HepG2 (cell line): ENCODE measurements around the gene BDNF. TPM values are rescaled to one million over a fixed set of nuclear protein-coding genes. Genes with fewer than 3 reads are reported as not detected.

ENCODE experiments used
- ATAC-seq: fragments of 200-7000 bp; cut with Tn5 transposase; 3 replicates; pipeline ENCODE4 v1.9.1; 2020; ENCODE audit warnings: mild to moderate bottlenecking, moderate library complexity
- BruUV-seq: library from RNA; stranded (reverse); fragments of 400-500 nt; replicated peaks from 2 replicates; lab custom pipeline; 2021; lab: Mats Ljungman, UMichigan
- CTCF ChIA-PET: fragments of 300-600 bp; formaldehyde crosslinking; extraction: SDS; loops from one replicate; lab custom pipeline; 2021; ENCODE audit warnings: low total read pairs, inconsistent platforms, low intra/inter-chr PET ratio; lab: Yijun Ruan, JAX
- POLR2A ChIA-PET: fragments of 350-600 bp; sonication (Branson Sonifier 250); formaldehyde crosslinking; loops from one replicate; lab custom pipeline; 2020; ENCODE audit warnings: antibody characterized with exemption, inconsistent platforms; lab: Yijun Ruan, JAX
- DNase-seq: peaks from one replicate; pipeline ENCODE4 v3.0.0-alpha.2; 2015; ENCODE audit warnings: low spot score
- FAIRE-seq: peaks from 3 replicates; lab custom pipeline; 2011; peaks lifted over from hg19 to GRCh38; lab: Jason Lieb, UNC
- H2AFZ ChIP-seq: one replicate; pipeline ENCODE4 v1.6.1; 2011; ENCODE audit warnings: low read length, inconsistent platforms
- H3K27ac ChIP-seq: fragments of 300-600 bp; 3 replicates; pipeline ENCODE4 v1.8.0; 2011; ENCODE audit warnings: mixed run types, mild to moderate bottlenecking, mixed read lengths, low read length, inconsistent platforms; ENCODE audit not compliant: insufficient read depth; ENCODE audit errors: extremely low read length
- H3K27me3 ChIP-seq, 2 experiments: fragments of 200-600 bp in 1 of 2; 2 replicates in 1 of 2; 3 replicates in 1 of 2; pipeline versions ENCODE4 v1.6.0 to v1.8.0; 2011; ENCODE audit warnings: low read length in 2 of 2, mild to moderate bottlenecking in 2 of 2, moderate library complexity in 2 of 2, inconsistent platforms in 1 of 2; ENCODE audit not compliant: insufficient read depth in 2 of 2, control insufficient read depth in 1 of 2
- H3K36me3 ChIP-seq, 2 experiments: fragments of 200-600 bp in 1 of 2; replicated peaks in 1 of 2; 2 replicates in 1 of 2; 3 replicates in 1 of 2; pipeline versions ENCODE4 v1.5.1 to v1.8.0; 2011; ENCODE audit warnings: low read length in 2 of 2, inconsistent platforms in 1 of 2; ENCODE audit not compliant: insufficient read depth in 2 of 2, control insufficient read depth in 1 of 2
- H3K4me1 ChIP-seq: 2 replicates; pipeline ENCODE4 v1.5.1; 2012; ENCODE audit warnings: low read length, inconsistent platforms; ENCODE audit not compliant: insufficient read depth
- H3K4me2 ChIP-seq: 2 replicates; pipeline ENCODE4 v1.6.0; 2011; ENCODE audit warnings: low read depth, low read length, inconsistent platforms
- H3K4me3 ChIP-seq, 3 experiments: fragments of 200-600 bp in 1 of 3; sonication (generic), shearing (Covaris generic) in 1 of 3; replicated peaks in 1 of 3; 2 replicates each; pipeline ENCODE4 v1.5.1; 2011 to 2016; ENCODE audit warnings: low read length in 3 of 3, inconsistent platforms in 2 of 3, low read depth in 2 of 3, mild to moderate bottlenecking in 2 of 3, control low read depth in 1 of 3, mixed read lengths in 1 of 3; ENCODE audit not compliant: insufficient read depth in 1 of 3
- H3K79me2 ChIP-seq: one replicate; pipeline ENCODE4 v1.6.1; 2011; ENCODE audit warnings: low read length, inconsistent platforms; ENCODE audit not compliant: insufficient read depth
- H3K9ac ChIP-seq: 2 replicates; pipeline ENCODE4 v1.6.0; 2011; ENCODE audit warnings: mild to moderate bottlenecking, low read depth, low read length, inconsistent platforms; ENCODE audit not compliant: insufficient read depth
- H3K9me3 ChIP-seq: 2 replicates; pipeline ENCODE4 v1.5.1; 2012; ENCODE audit warnings: mild to moderate bottlenecking, low read length
- H4K20me1 ChIP-seq: 2 replicates; pipeline ENCODE4 v1.6.0; 2011; ENCODE audit warnings: inconsistent platforms, mild to moderate bottlenecking, low read length, moderate library complexity; ENCODE audit not compliant: insufficient read depth
- ADNP ChIP-seq: sonication (generic); formaldehyde crosslinking; IDR thresholded peaks from 2 replicates; pipeline ENCODE4 v1.4.0; 2020; ENCODE audit warnings: missing genetic modification reagents
- ATF7-NPFF ChIP-seq: sonication (generic); formaldehyde crosslinking; IDR thresholded peaks from 2 replicates; pipeline ENCODE4 v1.8.1; 2023; ENCODE audit warnings: mild to moderate bottlenecking, low read depth, missing genetic modification reagents, moderate library complexity
- CEBPG ChIP-seq: IDR thresholded peaks from 2 replicates; pipeline ENCODE4 v1.6.1; 2016
- DBP ChIP-seq: sonication (generic); formaldehyde crosslinking; IDR thresholded peaks from 2 replicates; pipeline ENCODE4 v1.4.0; 2020; ENCODE audit warnings: missing genetic modification reagents; ENCODE audit errors: not compliant biosample characterization
- FOXK2 ChIP-seq: fragments of 450-650 bp; IDR thresholded peaks from 2 replicates; pipeline ENCODE4 v1.6.1; 2016
- HNRNPL ChIP-seq: fragments of 200-400 bp; formaldehyde crosslinking; IDR thresholded peaks from 2 replicates; pipeline ENCODE4 v1.6.1; 2017; ENCODE audit warnings: mild to moderate bottlenecking, low read depth, low read length
- NFE2L2 ChIP-seq: fragments of 150-350 bp; IDR thresholded peaks from 2 replicates; pipeline ENCODE4 v1.6.1; 2014; ENCODE audit warnings: low read length
- NR2F1 ChIP-seq, 2 experiments: fragments of 450-650 bp in 1 of 2; formaldehyde crosslinking in 1 of 2; IDR thresholded peaks; 2 replicates each; pipeline versions ENCODE4 v1.5.0 to v1.6.1; 2016 to 2020; ENCODE audit warnings: mild to moderate bottlenecking in 1 of 2, missing compliant biosample characterization in 1 of 2, missing genetic modification reagents in 1 of 2, moderate library complexity in 1 of 2
- POLR2A ChIP-seq, 2 experiments: IDR thresholded peaks; 2 replicates each; pipeline ENCODE4 v1.6.1; 2011; ENCODE audit warnings: low read depth in 2 of 2, low read length in 2 of 2, mild to moderate bottlenecking in 1 of 2, moderate library complexity in 1 of 2; ENCODE audit not compliant: insufficient read depth in 1 of 2
- SMAD3 ChIP-seq: sonication (generic); formaldehyde crosslinking; IDR thresholded peaks from 2 replicates; pipeline ENCODE4 v1.4.0; 2020; ENCODE audit warnings: missing genetic modification reagents
- SRSF9 ChIP-seq: fragments of 200-400 bp; formaldehyde crosslinking; IDR thresholded peaks from 2 replicates; pipeline ENCODE4 v1.6.1; 2018; ENCODE audit warnings: borderline replicate concordance, mild to moderate bottlenecking, low read depth, low read length; ENCODE audit not compliant: insufficient read depth, poor library complexity, severe bottlenecking
- TOE1 ChIP-seq: sonication (generic); formaldehyde crosslinking; IDR thresholded peaks from 2 replicates; pipeline ENCODE4 v1.4.0; 2020; ENCODE audit warnings: mild to moderate bottlenecking, missing genetic modification reagents
- ZBTB1 ChIP-seq: sonication (generic); formaldehyde crosslinking; IDR thresholded peaks from 2 replicates; pipeline ENCODE4 v1.4.0; 2020; ENCODE audit warnings: missing genetic modification reagents, borderline replicate concordance
- ZNF354B ChIP-seq: sonication (generic); formaldehyde crosslinking; IDR thresholded peaks from 2 replicates; pipeline ENCODE4 v1.8.0; 2022; ENCODE audit warnings: mild to moderate bottlenecking, missing genetic modification reagents
- ZNF382 ChIP-seq: sonication (generic); formaldehyde crosslinking; IDR thresholded peaks from 2 replicates; pipeline ENCODE4 v1.5.0; 2020; ENCODE audit warnings: missing genetic modification reagents, mild to moderate bottlenecking, borderline replicate concordance
- ZNF460 ChIP-seq: sonication (generic); formaldehyde crosslinking; IDR thresholded peaks from 2 replicates; pipeline ENCODE4 v1.5.1; 2020; ENCODE audit warnings: missing genetic modification reagents, mild to moderate bottlenecking, borderline replicate concordance
- ZNF747 ChIP-seq: sonication (generic); formaldehyde crosslinking; IDR thresholded peaks from 2 replicates; pipeline ENCODE4 v1.8.1; 2023; ENCODE audit warnings: missing genetic modification reagents, mild to moderate bottlenecking, borderline replicate concordance
- ZNF850 ChIP-seq: sonication (generic); formaldehyde crosslinking; conservative IDR thresholded peaks from 2 replicates; pipeline ENCODE4 v1.9.0; 2021; ENCODE audit warnings: mild to moderate bottlenecking, missing genetic modification reagents
- WGBS: methylation state at CpG from one replicate; pipeline ENCODE4 v1.1.6; 2017; ENCODE audit warnings: low lambda C conversion rate; 5-methylcytosine and 5-hydroxymethylcytosine counted together
- in situ Hi-C: cut with HindIII; loops from 2 replicates; pipeline ENCODE4 v1.10.0; 2017; ENCODE audit warnings: low pct_unique_long_range_greater_than_20kb; ENCODE audit not compliant: extremely low pct_ligation_motif_present
- intact Hi-C: fragments of 100-400 bp; cut with micrococcal nuclease; formaldehyde crosslinking; loops from one replicate; pipeline ENCODE4 v1.10.0; 2022; ENCODE audit not compliant: unreplicated experiment
- polyA plus RNA-seq, 8 experiments: library from polyadenylated mRNA; depleted of rRNA in 3 of 8; stranded (reverse) in 7 of 8; unstranded in 1 of 8; fragments of >200 nt; fragmentation: Illumina TruSeq in 4 of 8; extraction: Trizol in 4 of 8; gene quantifications; 2 replicates each; pipeline versions ENCODE4 v1.2.1 to v1.2.3, GENCODE V29; 2011 to 2016; ENCODE audit warnings: low read depth in 4 of 8, missing spikeins in 1 of 8, mixed read lengths in 1 of 8; ENCODE audit not compliant: insufficient read depth in 1 of 8
- total RNA-seq, 5 experiments: library from RNA; depleted of rRNA; stranded (reverse); fragments of >200 nt; fragmentation: Illumina TruSeq; extraction: Trizol; gene quantifications; 2 replicates each; pipeline ENCODE4 v1.2.3, GENCODE V29; 2016; ENCODE audit warnings: low read depth in 1 of 5

BDNF gene
- total and polyA plus RNA-seq, 2 of the 13 experiments (the other 11 are each of a cell fraction or from before 2014, with no cell fraction given), result 0.02 TPM; not detected in 1

GRCh38 chr11:27653990-27654758 lies 46.1 kb downstream of the BDNF start:
- no peak for TF ChIP-seq ATF7-NPFF (CRISPR knock-in tag)
- no peak for TF ChIP-seq NFE2L2
- no peak for TF ChIP-seq SRSF9
- TF ChIP-seq CEBPG (CRISPR knock-in tag), result no peak
- no peak for TF ChIP-seq TOE1 (CRISPR knock-in tag)
- no peak for TF ChIP-seq ZBTB1 (CRISPR knock-in tag)
- TF ChIP-seq, all 625 proteins: peak for 0
- intact Hi-C loops (no loop called here), in situ Hi-C loops (no loop called here)
- H3K36me3 ChIP-seq, result no peaks in the 10 kb centered on the region
- ATAC-seq, result no peak
- no peak overlapping the region for H3K27ac ChIP-seq
- no peak overlapping the region for H3K4me3 ChIP-seq
- H3K27me3 ChIP-seq, result peaks cover 0 to 7% of the 10 kb centered on the region in 2 experiments; a peak in 1 of 5 replicates
- no TSS peak for BruUV-seq
- H3K9ac ChIP-seq, result no peak overlapping the region
- ChIA-PET POLR2A (no interaction called here), CTCF (no interaction called here)
- FAIRE-seq, result no peak
- no peak for DNase-seq
- under 1% methylated on average over 8 of the region's 8 CpGs for WGBS
- no peak overlapping the region for H3K4me2 ChIP-seq
- H2AFZ ChIP-seq, result no peak overlapping the region
- H3K79me2 ChIP-seq, result no peaks in the 10 kb centered on the region
- no peaks in the 10 kb centered on the region for H4K20me1 ChIP-seq
- H3K4me1 ChIP-seq, result no peaks in the 10 kb centered on the region
- no peaks in the 10 kb centered on the region for H3K9me3 ChIP-seq

- Histone ChIP-seq H3K79me2 (no peaks in the 10 kb centered on the region), H3K9ac (no peak overlapping the region), H3K4me2 (no peak overlapping the region), H3K36me3 (no peaks in the 10 kb centered on the region), H3K4me1 (no peaks in the 10 kb centered on the region), H4K20me1 (no peaks in the 10 kb centered on the region), H3K4me3 (no peak overlapping the region), H3K27me3 (no peaks in the 10 kb centered on the region; a peak in 1 of 5 replicates), H2AFZ (no peak overlapping the region), H3K9me3 (no peaks in the 10 kb centered on the region), H3K27ac (no peak overlapping the region)
- no peak for FAIRE-seq
- no peak for ATAC-seq
- ChIA-PET POLR2A (no interaction called here), CTCF (no interaction called here)
- intact Hi-C loops, result no loop called here
- no peak for DNase-seq
- in situ Hi-C loops, result no loop called here
- no TSS peak for BruUV-seq
- TF ChIP-seq POLR2A (IDR thresholded peaks at IDR 0.05; ENCODE audit: insufficient read depth in 1 of 2, low read depth in 2 of 2, low read length in 2 of 2), result no peak
- no peak for TF ChIP-seq FOXK2
- TF ChIP-seq ZNF747 (CRISPR knock-in tag), result no peak
- TF ChIP-seq ZNF460, result no peak
- TF ChIP-seq ADNP, result no peak
- TF ChIP-seq DBP (CRISPR knock-in tag), result no peak
- TF ChIP-seq SMAD3 (CRISPR knock-in tag), result no peak
- no peak for TF ChIP-seq ZNF354B (CRISPR knock-in tag)
- TF ChIP-seq ZNF382 (CRISPR knock-in tag), result no peak
- no peak for TF ChIP-seq NR2F1 (CRISPR knock-in tag; IDR thresholded peaks at IDR 0.05)
- TF ChIP-seq HNRNPL, result no peak
- no peak for TF ChIP-seq ZNF850 (CRISPR knock-in tag)
Measured at GRCh38 chr11:27651711-27652110, 48.5 kb downstream of the BDNF start.
